HG03039 (cell line): ENCODE results near the gene BEAN1.
"Not testable (repeated sequence)": the region's sequence is repeated elsewhere in the genome, so short reads cannot be mapped to it uniquely, and the experiment has no call there.

Experiments
- ATAC-seq: cut with Tn5 transposase; IDR thresholded peaks from one replicate; pipeline ENCODE4 v1.9.1; 2021; ENCODE audit warnings: mild to moderate bottlenecking, moderate library complexity; ENCODE audit not compliant: unreplicated experiment

Gene BEAN1

DNA sequence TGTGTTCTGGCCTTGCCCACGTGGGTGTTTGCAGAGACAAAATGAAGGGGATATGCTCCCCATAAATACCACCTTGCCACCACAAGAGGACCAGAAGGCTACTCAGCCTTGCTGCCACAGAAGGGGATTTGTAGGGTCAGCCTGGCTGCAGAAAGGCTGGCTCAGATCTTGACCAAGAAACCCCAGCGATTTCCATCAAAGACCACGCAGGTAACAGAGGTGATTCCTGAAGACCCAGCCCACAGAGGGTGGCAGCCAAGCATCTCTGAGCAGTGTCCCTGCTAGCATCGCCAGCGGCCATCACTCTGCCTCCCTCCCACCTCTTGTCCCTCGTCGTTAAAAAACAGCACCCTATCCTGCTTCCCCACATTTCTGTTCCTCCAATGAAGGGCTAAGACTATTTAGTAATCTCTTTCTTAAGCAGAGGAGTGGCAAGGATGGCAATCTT, 54.9 kb downstream of the BEAN1 start:
- no peak for ATAC-seq

DNA sequence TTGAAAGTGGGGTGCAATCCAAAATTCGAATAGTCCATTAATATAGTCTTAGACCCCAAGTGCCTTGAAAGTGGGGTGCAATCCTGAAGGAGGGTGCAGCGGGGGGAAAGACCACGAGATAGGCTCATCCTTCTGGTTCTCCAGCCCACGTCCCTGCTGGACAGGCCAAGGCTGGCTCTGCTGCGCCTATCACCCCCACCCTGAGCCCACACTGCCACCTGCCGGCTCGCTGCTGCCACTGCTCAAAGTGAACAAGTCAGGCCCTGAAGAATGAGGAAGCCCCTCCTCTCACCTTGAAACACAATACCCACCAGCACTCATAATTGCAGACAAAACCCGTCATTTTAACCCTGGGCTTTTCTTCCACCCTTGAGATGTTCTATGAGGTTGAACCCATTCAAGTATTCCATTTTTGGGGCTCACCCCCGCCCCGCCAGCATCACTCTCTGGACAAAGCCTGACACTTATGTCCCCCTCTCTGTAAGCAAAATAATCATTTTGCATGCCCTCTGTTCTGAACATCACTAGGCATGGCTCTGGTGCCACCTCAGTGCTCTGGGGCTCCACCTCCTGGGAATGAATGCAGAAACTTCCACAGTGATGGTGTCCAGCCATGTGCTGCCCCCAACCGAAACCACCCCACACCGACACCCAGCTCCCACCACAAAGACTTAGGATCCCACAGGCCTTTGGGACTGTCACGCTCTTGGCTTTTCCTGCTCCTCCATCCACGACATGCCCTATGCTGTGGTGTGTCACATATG, 56.8 kb downstream of the BEAN1 start:
- no peak for ATAC-seq

DNA sequence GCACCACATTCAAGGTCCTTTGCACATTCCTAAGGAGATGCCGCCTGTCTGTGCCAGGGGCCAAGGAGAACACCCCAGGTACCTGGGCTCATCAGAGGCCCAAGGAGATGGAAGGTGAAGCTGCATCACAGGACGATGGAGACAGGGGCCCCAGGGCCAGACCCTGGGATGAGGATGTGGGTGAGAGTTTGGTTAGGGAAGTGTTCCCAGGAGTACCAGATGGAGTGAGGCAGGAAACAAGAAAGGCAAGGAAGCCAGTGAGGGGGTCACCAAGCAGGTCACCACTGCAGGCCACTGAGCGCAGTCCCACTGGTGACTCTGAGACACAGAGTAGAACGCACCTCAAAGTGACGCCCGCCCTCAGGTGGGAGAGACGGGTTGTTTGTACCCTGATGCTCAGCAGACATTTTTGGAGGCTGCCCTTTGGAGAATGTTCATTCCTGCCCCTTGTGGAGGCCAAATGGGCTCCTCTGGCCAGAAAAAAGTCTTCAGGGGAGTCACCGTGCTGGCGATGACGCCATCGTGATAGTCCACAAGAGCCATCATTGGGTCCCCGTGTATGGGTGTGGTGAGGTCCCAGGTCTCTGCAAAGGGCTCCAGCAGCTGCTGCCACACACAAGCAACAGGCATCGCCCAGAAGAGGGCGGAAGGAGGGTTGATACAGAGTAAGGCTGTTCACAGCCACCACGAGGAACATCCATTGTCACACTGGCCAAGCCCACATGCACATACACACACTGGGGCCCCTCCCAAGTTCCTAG, 57.5 kb downstream of the BEAN1 start:
- ATAC-seq: no peak

DNA sequence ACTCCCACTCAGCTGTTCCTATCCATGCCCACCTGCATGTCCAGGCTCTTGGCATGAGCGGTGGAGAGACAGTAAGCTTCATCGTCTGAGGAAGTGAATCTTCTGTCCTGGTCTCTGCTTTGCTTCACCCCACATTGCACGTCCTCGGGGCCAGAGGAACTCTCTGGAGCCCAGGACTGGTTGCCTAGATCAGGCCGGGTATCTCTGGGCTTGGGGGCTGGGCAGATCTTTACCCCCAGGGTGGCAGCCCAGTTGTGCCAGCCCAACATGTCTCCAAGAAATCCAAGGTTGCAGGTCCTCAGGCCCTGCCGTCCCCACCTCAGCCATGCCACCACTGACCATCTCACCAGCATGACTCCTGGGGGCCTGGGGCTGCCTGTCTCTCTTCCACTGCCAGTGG, 58.3 kb downstream of the BEAN1 start:
- ATAC-seq: no peak

DNA sequence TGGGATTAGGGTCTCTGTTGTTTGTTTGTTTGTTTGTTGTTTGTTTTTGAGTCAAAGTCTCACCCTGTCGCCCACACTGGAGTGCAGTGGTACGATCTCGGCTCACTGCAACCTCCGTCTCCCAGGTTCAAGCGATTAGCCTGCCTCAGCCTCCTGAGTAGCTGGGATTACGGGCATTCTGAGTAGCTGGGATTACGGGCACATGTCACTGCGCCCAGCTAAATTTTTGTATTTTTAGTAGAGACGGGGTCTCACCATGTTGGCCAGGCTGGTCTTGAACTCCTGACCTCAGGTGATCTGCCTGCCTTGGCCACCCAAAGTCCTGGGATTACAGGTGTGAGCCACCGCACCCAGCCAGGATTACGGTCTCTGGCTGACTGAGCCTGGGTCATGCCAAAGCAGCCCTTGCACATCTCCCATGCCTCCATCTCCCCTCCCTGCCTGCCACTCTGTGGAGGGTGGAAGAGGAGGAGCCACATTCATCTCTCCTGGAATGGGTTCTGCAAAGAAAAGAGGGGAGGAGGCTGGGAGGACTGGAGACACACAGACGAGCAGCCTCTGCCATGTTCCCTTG, 59.2 kb downstream of the BEAN1 start:
- no peak for ATAC-seq

DNA sequence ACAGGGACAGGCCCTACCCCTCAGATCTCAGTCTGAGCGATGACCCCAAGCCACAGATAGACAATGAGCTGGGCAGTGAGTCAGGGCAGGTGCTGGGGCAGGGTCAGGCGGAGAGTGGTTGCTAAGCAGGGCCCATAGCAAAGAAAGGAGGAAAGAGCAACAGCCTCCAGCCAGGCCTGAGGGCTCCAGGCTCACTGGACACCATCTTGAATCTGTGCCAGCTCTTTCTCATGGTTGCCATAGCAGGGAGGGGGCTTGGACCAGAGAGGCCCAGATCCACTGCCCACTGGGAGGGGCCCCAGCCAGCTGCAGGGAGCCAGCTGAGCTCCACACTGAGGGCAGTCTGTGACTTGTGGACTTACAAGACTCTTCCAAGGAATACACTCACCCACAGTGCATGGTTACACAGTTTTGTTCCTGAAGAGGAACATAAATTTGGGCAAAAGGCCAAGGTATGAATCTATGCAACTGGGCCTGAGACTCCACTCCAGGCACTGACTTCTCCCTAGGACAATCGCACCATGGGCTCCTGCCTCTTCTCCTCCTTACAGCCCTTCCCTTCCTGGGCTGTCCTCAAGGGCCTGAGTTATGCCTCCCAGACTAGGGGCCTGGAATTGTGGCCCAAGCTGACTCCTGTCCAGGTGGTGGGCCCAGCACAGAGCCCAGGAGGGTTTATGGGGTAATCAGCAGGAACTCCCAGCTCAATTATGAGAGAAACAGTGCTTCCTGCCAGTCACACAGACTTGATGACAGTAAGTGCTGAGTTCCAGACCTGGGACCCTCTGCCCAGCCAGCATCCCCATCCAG, 59.9 kb downstream of the BEAN1 start:
- no peak for ATAC-seq

DNA sequence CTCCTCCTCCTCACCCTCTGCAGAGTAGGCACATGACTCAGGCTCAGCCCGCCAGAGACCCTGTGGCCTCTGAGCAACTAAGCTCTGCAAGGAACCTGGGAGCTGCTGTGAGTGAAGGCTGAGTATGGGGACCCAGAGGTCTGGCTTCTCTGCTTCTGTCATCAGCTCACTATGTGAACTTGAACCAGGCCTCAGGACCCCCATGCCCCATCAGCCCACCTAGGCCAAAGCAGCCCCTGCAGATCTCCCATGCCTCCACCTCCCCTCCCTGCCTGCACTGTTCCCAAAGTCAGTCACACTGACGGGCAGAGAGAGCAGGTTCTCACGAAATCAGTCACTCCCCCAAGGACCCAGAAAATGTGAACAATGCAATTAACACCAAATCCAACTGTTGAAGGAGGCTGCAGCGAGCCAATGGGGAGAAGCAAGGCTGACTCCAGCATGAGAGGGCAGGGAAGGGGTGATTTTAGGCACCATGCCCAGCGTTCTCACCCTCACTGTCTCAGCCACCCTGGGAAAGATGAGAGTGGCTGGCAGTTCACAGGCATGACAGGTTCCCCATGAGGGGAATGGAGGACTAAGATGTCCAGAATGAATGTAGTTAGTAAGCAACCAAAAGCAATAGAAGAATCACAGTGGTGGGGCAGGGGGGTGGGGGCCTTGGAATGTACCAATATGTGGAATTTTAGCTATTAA, 60.6 kb downstream of the BEAN1 start:
- ATAC-seq: no peak

DNA sequence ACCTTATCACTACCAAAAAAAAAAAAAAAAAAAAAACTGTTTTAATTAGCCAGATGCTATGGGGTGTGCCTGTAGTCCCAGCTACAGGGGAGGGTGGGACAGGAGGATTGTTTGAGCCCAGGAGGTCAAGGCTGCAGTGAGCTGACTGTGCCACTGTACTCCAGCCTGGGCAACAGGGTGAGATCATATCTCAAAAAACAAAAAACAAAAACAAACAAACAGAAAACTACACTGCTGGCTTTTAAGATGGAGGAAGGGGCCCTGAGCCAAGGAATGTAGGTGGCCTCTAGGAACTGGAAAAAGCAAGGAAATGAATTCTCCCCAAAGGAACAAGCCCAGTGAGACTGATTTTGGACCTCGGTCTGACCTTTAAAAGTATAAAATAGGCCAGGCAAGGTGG, 61.4 kb downstream of the BEAN1 start:
- no peak for ATAC-seq

DNA sequence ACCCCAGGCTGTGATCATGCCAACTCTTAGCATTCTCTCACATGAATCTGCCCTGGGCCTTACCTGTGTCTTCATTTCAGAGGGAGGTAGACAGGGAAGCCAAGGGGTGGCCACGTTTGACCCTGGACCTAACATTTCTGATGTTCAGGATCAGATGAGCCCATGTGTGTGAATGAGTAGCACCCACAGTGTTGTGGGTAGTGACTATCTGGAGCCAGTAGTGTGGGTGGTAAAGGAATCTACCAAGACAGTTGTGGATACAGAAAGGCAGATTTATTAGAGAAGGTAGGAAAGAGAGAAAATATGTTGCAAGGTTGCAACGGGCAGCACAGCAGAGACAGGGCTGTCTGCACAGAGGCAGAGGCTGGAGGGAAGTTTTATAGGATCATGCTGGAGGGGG, 62.3 kb downstream of the BEAN1 start:
- no peak for ATAC-seq

DNA sequence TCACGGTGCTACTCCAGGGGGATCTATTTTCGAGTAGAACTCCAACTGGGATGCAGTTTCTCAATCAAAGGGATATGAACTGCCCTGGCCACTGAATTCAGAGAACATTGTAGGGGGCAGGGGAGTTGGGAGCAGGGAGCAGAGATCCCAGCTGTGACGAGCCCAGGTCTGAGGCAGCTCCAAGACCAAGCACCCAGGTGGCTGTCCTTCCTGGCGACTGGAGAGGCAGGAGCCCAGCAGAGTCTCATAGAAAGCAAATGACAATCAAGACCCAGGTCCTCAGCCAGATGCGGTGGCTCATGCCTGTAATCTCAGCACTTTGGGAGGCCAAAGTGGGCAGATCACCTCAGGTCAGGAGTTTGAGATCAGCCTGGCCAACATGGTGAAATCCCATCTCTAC, 62.7 kb downstream of the BEAN1 start:
- no peak for ATAC-seq

DNA sequence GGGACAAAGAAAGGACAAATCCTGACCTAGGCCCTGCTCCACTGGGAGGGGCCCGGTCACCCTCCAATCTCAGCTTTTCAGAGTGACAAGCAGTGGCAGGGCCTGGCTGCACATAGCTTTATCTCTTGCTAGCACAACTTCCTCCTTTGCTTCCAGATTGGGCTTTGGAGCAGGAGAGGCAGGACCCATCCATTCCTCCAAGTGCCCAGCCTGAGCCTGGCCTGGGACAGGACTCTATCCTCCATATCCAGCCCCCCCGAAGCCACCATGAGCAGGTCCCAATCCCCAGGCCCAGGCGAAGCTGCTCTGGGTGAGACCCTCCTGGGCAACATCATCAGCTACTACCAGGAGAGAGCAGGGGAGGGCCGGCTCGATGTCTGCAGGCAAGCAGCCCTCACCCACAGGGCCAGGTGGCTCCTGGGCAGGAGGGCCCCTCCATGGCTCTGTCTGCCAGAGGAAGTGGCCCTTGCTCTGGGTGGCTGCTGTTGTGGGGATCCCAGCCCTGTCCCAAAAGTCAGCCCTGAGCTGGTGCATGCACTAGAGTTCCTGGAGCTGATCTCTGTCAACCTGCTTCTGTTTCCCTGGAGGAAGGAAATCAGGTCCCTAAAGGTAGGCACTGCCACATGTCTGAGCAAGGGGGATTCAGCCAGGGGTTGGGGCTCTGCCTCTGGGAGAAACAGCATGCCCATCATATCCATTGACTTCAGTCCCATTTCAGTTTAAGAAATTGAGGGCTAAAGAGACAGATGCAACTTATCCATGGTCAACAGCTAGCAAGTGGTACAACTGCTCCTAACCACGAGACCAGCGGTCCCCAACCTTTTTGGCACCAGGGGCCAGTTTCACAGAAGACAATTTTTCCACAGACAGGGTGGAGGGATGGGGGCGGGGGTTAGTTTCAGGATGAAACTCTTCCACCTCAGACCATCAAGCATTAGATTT, 64.0 kb downstream of the BEAN1 start:
- no peak for ATAC-seq

DNA sequence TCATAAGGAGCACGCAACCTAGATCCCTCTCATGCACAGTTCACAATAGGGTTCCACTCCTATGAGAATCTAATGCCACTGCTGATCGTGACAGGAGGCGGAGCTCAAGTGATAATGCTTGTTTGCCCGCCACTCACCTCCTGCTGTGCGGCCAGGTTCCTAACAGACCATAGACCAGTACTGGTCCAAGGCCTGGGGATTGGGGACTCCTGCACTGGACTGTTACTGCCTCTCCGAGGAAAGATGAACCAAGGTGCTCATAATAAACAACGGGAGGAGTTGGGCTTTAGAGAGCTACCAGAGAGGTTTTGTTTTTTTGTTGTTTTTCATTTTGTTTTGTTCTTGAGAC, 64.6 kb downstream of the BEAN1 start:
- no peak for ATAC-seq

DNA sequence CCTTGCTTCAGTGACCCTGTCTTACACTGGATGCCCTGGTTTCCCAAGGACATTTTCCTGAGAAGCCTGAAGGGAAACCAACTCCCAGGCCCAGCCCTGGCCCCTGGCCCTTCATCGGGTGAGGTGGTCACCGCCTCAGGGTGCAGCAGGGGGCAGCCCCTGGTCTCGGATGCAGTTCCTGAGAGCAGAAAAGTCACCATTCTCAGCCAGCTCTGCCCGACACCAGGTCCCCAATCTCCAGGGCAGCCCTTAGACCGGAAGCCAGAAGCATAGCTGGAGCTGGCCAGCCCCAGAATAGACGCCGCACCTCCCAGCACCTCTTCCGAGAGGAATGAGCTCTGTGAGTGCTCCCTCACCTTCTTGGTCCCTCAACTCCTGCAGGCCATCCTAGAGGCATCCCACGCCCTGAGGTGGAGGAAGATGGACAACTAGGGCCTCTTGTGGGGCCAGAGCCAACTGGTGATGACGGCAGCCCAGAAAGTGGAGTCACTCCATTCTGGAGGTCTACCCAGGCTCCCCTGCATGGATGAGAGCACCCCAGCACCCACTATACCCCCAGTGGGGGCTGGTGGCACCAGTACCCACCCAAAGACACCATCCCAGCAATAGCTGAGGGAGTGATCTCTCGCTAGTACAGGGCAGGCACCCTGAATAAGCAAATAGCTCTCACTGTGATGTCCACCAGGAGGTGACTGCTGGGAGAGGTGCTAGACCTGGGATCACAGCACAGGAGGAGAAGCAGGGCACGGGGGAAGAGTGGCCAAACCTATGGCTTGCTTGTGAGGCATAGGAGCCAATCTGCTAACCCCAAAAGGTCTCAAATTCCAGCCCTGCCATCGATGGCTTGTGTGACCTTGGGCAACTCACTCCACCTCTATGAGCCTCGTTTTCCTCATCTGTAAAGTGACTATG, 66.7 kb downstream of the BEAN1 start:
- no peak for ATAC-seq

DNA sequence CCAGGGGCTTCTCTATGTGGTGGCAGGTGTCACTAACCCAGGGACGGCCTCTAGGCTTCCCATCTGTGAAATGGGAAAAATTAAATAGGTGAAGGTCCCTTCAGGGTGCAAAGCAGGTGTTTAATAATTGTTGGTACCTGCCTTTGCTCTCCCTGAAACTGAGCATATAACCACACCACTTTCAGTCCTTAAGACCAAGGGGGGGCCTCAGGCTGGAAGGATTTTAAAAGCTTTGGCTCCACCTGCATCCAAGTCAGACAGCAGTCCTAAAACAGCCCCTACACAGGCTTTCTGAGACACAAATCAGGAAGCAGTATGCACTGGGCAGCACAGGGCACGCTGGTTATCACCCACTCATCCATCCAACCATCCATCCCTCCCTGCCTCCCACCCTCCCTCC, 67.8 kb downstream of the BEAN1 start:
- ATAC-seq: no peak

DNA sequence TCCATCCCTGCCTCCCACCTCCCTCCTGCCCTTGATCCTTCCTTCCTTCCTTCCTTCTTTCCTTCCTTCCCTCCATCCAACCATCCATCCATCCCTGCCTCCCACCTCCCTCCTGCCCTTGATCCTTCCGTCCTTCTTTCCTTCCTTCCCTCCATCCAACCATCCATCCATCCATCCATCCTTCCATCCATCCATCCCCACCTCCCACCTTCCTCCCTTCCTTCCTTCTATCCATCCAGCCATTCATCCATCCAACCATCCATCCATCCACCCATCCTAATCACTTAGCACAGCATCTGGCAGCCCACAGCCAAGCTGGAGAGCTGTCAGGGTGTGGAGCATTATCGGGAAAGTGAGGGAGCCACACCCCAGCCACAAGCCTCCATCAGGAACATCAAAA, 68.3 kb downstream of the BEAN1 start:
- ATAC-seq: no peak

DNA sequence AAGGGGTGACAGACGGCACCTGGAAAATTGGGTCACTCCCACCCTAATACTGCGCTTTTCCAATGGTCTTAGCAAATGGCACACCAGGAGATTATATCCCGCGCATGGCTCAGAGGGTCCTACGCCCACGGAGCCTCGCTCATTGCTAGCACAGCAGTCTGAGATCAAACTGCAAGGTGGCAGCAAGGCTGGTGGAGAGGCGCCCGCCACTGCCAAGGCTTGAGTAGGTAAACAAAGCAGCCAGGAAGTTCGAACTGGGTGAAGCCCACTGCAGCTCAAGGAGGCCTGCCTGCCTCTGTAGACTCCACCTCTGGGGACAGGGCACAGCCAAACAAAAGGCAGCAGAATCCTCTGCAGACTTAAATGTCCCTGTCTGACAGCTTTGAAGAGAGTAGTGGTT, 69.1 kb downstream of the BEAN1 start:
- ATAC-seq: not testable (repeated sequence)

DNA sequence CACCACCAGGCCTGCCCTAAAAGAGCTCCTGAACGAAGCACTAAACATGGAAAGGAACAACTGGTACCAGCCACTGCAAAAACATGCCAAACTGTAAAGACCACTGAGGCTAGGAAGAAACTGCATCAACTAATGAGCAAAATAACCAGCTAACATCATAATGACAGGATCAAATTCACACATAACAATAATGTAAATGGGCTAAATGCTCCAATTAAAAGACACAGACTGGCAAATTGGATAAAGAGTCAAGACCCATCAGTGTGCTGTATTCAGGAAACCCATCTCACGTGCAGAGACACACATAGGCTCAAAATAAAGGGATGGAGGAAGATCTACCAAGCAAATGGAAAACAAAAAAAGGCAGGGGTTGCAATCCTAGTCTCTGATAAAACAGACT, 70.8 kb downstream of the BEAN1 start:
- not testable (repeated sequence) for ATAC-seq

DNA sequence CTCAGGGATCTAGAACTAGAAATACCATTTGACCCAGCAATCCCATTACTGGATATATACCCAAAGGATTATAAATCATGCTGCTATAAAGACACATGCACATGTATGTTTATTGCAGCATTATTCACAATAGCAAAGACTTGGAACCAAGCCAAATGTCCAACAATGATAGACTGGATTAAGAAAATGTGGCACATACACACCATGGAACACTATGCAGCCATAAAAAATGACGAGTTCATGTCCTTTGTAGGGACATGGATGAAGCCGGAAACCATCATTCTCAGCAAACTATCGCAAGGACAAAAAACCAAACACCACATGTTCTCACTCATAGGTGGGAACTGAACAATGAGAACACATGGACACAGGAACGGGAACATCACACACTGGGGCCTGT, 74.5 kb downstream of the BEAN1 start:
- not testable (repeated sequence) for ATAC-seq
